IPS-15b (cell line): ENCODE measurements around the gene MCOLN2.
A peak's percentile ranks its signal among the peaks of the same experiment; 100 is the strongest.

Experiments
- H3K27me3 ChIP-seq: one replicate; pipeline ENCODE4 v1.6.1; 2013; ENCODE audit warnings: low read length; ENCODE audit not compliant: control insufficient read depth, insufficient read depth
- H3K36me3 ChIP-seq: one replicate; pipeline ENCODE4 v1.6.1; 2013; ENCODE audit warnings: low read length; ENCODE audit not compliant: control insufficient read depth, insufficient read depth
- H3K4me1 ChIP-seq: one replicate; pipeline ENCODE4 v1.6.1; 2013; ENCODE audit warnings: mild to moderate bottlenecking, low read length; ENCODE audit not compliant: control insufficient read depth, insufficient read depth
- H3K4me3 ChIP-seq: one replicate; pipeline ENCODE4 v1.5.1; 2013; ENCODE audit warnings: low read depth, low read length
- H3K9ac ChIP-seq: one replicate; pipeline ENCODE4 v1.6.1; 2013; ENCODE audit warnings: low read depth, mild to moderate bottlenecking, low read length
- H3K9me3 ChIP-seq: one replicate; pipeline ENCODE4 v1.6.1; 2013; ENCODE audit warnings: mild to moderate bottlenecking, low read length; ENCODE audit not compliant: control insufficient read depth, insufficient read depth

MCOLN2 gene

DNA sequence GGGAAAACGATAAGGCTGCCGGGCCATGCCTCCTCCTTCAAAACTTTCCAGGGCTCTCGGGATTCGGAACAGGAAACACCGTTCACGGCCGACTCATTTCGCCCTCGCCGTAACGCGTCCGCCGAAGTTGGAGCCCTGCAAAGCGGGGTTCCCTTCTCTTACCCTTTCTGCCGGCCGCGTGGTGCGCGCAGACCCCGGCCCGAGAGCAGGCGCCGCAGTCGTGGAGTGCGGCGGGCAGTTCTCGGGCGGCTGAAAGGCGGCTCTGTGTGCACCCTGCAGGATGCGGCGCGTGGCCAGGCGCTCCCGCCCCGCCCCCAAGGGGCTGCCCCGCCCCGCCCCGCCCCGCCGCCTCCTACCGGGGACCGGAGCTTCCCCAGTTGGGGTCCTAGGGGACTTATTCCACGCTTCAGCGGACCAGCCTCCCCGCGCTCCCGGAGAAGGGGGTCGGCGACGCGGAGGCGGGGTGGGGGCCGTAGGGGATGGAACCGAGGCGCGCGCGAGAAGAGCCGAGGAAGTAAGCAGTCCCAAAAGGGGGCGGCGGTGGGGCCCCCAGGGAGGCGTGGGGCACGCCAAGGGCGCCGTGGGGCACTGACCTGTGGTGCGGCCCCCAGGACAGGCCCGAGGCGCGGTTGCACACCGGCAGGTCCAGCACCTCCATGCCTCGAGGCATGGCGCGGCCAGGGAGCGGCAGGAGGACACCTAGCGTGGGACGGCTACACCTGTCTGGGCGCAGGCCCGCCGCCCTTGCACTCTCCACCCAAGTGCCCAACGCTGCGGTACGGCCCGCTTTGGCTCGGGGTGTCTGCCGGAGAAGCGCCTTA, at the start of gene MCOLN2:
Gene MCOLN2, minus strand, starts transcription at position 268 of the 821 bp plus-strand sequence. Its CDS starts 241 bp downstream, at position 27.
- peak within 1 kb of the TSS; percentile 77 for H3K4me3 ChIP-seq
- peaks cover 75% of the 10 kb centered on the region for H3K27me3 ChIP-seq
- no peaks in the 10 kb centered on the region for H3K9me3 ChIP-seq
- H3K4me1 ChIP-seq = no peaks in the 10 kb centered on the region
- peak within 1 kb of the TSS; percentile 66 for H3K9ac ChIP-seq
- no peaks in the 10 kb centered on the region for H3K36me3 ChIP-seq

DNA sequence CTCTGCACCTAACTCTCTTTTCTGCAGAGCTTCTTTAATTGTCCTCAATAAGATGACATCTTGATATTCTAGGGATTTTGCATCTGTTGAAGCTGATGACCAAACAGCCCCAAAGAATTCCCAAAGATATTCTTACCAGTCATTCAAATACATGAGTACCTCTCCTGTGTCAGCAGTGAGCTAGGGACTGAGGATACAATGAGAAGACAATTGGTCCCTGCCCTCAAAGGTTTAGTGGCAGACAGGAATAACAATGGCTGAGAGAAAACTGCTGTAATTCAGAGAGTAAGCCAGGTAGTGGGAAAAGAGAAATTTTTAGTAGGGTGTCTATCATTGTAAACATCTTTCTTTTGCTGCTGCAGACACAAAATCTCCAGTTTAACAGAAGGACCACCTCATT, 45.5 kb upstream of the MCOLN2 start:
- H3K4me3 ChIP-seq = no peak overlapping the region
- no peaks in the 10 kb centered on the region for H3K36me3 ChIP-seq
- H3K4me1 ChIP-seq = peaks cover 3% of the 10 kb centered on the region
- H3K27me3 ChIP-seq = peaks cover 27% of the 10 kb centered on the region
- no peaks in the 10 kb centered on the region for H3K9me3 ChIP-seq
- H3K9ac ChIP-seq = no peak overlapping the region

DNA sequence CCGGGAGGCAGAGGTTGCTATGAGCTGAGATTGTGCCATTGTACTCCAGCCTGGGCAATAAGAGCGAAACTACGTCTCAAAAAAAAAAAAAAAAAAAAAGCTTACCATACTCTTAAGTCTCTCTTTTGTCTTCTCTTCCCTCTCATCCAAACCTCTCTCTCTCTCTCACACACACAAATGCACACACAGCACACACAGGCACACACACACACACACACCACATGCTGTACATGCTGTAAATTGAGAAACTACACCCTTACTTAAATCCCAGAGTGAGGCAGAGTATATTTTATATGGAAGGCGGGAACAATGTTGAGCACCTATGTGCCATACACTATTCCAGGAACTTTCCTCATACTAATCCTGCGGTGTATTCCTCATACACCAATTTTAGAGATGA, 44.9 kb upstream of the MCOLN2 start:
- Histone ChIP-seq H3K4me3 (no peak overlapping the region), H3K4me1 (no peaks in the 10 kb centered on the region), H3K27me3 (peaks cover 20% of the 10 kb centered on the region), H3K36me3 (no peaks in the 10 kb centered on the region), H3K9me3 (no peaks in the 10 kb centered on the region), H3K9ac (no peak overlapping the region)

DNA sequence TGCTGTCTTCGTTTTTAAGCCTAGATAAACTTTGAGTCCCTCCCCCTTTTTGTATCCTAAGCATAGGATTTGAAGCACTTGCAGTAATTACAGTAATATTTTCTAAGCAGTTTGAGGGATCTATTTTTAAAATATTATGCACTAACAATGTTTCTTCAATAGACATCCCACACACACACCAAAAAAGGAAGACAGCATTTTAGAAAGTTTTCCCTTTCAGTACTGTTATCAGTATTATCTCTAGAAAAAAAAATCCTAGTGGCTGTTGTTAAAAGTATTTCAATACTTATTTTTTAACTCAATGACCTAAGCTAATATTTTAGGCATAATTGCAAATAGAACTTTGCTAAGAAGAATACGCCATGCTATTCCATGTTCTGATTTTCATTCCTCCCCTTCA, 36.3 kb upstream of the MCOLN2 start:
- no peaks in the 10 kb centered on the region for H3K27me3 ChIP-seq
- H3K36me3 ChIP-seq = no peaks in the 10 kb centered on the region
- no peaks in the 10 kb centered on the region for H3K9me3 ChIP-seq
- no peak overlapping the region for H3K9ac ChIP-seq
- no peaks in the 10 kb centered on the region for H3K4me1 ChIP-seq
- H3K4me3 ChIP-seq = no peak overlapping the region

DNA sequence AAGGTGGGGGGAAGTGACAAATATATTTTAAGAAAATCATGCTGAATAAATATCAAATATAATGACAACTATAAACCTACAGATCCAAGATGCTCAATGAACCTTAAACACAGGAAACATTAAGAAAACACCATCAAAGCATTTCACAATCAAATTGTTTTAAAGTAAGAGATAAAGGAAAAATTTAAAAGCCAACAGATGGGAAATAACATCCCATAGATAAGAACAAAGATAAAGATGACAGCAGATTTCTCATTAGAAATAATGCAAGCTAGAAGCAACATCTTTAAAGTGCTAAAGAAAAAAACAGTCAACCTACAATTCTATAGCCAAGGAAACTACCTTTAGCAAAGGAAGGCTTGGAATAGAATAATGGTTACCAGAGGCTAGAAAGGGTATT, 33.6 kb upstream of the MCOLN2 start:
- no peak overlapping the region for H3K4me3 ChIP-seq
- no peak overlapping the region for H3K9ac ChIP-seq
- H3K9me3 ChIP-seq = no peaks in the 10 kb centered on the region
- H3K36me3 ChIP-seq = no peaks in the 10 kb centered on the region
- H3K27me3 ChIP-seq = no peaks in the 10 kb centered on the region
- no peaks in the 10 kb centered on the region for H3K4me1 ChIP-seq

DNA sequence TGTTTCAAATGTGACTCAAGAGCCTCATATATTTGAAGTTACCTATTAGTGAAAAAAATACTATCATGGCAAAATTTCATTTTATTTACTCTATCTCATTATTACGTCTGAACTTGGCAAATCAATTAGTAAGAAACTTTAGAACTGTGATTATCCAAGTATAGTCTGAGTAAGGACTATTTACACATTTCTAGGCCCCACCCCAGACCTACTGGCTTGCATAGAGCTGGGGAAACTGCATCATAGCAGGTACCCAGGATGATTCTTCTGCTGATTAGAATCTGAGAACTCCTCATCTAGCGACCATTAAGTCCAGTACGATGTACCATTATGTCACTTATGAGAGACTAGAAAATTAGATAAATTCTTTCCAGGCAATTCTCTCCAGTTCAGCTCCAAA, 31.2 kb upstream of the MCOLN2 start:
- Histone ChIP-seq H3K9ac (no peak overlapping the region), H3K4me3 (no peak overlapping the region), H3K27me3 (no peaks in the 10 kb centered on the region), H3K4me1 (no peaks in the 10 kb centered on the region), H3K9me3 (no peaks in the 10 kb centered on the region), H3K36me3 (no peaks in the 10 kb centered on the region)

DNA sequence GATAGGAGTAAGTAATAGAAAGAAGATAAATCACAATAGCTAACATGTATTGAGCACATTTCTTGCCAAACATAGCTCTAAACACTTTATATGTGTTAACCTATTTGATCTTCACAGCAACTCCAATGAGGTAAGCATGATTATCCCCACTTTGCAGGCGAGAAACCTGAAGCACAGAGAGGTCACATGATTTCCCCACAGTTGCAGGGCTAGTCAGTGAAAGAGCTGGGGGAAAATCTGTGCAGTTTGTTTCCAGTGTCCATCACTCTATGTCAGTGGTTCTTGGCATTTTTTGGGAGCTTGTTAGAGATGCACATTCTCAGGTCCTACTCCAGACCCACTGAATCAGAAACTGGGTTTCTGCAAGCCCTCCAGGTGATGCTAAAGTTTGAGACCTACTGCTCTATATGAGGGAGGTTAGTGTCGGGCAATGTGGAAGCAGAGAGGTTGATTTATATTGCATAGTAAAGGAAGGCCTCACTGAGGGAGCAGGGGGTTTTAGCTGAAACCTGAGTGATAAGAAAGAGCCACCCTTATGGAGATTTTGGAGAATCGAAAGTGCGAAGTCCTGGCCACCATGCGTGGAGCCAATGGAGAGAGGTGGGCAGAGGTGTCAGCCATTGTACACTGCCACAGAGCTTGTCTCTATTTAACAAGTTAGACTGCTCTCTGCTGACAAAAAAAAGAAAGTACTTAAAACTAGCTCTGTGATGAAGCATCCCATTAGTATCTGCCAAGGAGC, 30.5 kb upstream of the MCOLN2 start:
- no peaks in the 10 kb centered on the region for H3K4me1 ChIP-seq
- H3K4me3 ChIP-seq = no peak overlapping the region
- H3K9ac ChIP-seq = no peak overlapping the region
- no peaks in the 10 kb centered on the region for H3K27me3 ChIP-seq
- no peaks in the 10 kb centered on the region for H3K9me3 ChIP-seq
- no peaks in the 10 kb centered on the region for H3K36me3 ChIP-seq

DNA sequence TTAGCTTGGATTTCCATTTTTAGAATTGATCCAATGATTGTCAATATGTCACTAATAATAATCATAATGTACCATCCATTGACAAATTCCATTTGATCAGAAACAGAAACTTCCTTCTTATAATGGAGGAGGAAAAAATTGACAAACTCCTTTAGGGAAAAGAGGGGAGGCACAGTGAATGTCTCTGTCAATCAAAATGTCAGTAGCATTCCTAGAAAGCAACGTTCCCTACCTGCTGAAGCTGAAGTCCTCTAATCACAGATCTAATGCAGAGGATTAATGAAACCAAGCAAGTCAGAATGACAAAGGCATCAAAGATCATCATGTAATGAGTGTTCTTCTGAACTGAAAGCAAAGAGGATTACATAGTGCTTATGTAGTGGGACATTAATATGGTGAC, 29.0 kb upstream of the MCOLN2 start:
- Histone ChIP-seq H3K36me3 (no peaks in the 10 kb centered on the region), H3K4me1 (no peaks in the 10 kb centered on the region), H3K9ac (no peak overlapping the region), H3K4me3 (no peak overlapping the region), H3K9me3 (no peaks in the 10 kb centered on the region), H3K27me3 (no peaks in the 10 kb centered on the region)

DNA sequence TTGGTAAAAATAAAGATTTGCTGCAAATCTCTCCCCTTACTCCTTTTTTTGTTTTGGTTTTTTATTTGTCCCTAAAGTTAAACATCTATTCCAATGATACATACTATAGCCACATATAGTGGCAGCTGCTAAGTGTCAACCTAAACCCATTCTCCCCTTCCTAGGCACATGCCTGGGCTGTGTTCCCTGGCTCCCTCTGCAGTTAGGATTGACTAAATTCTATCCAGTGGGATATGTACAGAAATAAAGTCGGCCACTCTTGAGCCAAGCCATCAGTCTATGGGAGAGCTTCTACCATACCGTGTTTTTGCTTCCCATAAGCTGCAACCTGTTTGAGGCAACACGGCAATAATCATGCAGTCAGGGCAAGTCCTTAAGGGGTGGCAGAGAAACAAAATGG, 27.8 kb upstream of the MCOLN2 start:
- Histone ChIP-seq H3K4me3 (no peak overlapping the region), H3K36me3 (no peaks in the 10 kb centered on the region), H3K27me3 (no peaks in the 10 kb centered on the region), H3K9ac (no peak overlapping the region), H3K9me3 (no peaks in the 10 kb centered on the region), H3K4me1 (no peaks in the 10 kb centered on the region)

DNA sequence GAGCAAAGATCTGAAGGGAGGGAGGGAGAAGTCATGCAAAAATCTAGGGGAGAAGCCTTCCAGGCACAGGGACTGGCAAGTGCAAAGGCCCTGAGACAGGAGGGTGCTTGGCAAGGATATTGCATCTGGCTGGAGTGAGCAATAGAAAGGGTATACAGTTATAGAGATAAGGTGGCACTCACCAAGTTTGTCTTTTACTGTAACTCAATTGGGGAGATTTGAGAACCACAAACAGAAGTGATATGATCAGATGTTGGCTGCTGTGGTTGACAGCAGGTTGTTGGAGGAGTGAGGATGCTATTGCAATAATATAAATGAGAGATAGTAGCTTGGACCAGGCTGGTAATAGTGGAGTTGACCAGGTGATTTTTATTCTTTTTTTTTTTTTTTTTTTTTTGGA, 25.8 kb upstream of the MCOLN2 start:
- Histone ChIP-seq H3K9ac (no peak overlapping the region), H3K27me3 (no peaks in the 10 kb centered on the region), H3K9me3 (no peaks in the 10 kb centered on the region), H3K36me3 (no peaks in the 10 kb centered on the region), H3K4me3 (no peak overlapping the region), H3K4me1 (no peaks in the 10 kb centered on the region)

DNA sequence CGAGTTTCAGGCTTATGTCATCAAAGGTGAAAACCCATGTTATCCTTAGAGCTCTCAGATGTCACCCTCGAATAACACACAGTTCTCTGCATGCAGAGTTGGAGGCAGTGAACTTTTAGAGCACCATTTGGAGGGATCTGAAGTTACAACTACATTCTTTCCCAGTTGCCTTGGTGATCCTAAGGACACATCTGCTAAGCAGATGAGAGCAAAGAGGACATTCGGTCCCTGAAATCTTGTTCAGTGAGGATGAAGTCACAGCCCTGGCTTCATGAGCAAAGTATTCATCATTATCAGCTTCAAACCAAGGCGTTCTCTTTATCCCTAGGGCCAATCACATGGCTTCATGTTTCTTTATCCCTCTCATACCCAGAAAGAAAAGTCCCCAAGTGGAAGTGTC, 23.1 kb upstream of the MCOLN2 start:
- H3K9ac ChIP-seq = no peak overlapping the region
- H3K4me3 ChIP-seq = no peak overlapping the region
- no peaks in the 10 kb centered on the region for H3K27me3 ChIP-seq
- no peaks in the 10 kb centered on the region for H3K4me1 ChIP-seq
- no peaks in the 10 kb centered on the region for H3K9me3 ChIP-seq
- no peaks in the 10 kb centered on the region for H3K36me3 ChIP-seq

DNA sequence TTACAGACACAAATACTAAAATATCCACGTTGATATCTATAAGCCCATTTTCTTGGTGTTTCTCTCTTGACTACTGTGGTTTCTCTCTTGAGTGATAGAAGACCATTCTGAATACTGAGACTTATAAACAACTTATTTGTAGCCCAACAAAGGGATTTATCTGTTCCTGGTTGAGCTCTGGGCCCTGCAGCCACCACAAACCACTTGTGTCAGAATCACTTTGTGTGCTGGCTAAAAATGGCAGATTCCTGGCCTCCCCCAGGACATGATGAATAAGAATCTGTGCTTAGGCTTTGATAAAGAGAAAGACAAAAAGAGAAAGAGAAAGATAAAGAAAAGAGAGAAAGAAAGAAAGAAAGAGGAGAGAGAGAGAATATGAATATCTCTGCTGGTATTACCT, 18.9 kb upstream of the MCOLN2 start:
- H3K36me3 ChIP-seq = no peaks in the 10 kb centered on the region
- no peaks in the 10 kb centered on the region for H3K9me3 ChIP-seq
- no peak overlapping the region for H3K4me3 ChIP-seq
- H3K9ac ChIP-seq = no peak overlapping the region
- H3K4me1 ChIP-seq = no peaks in the 10 kb centered on the region
- no peaks in the 10 kb centered on the region for H3K27me3 ChIP-seq
